Measurements from ENCODE around the gene DENND1A.

The DENND1A gene

GRCh38 chr9:123926941-123927340 lies 3.0 kb downstream of the DENND1A start:
- TF ChIP-seq FOXP2 (optimal IDR thresholded peaks at IDR 0.05; ENCODE audit: borderline replicate concordance, extremely low read depth, extremely low read length, insufficient read depth) (no peak), REST (IDR thresholded peaks at IDR 0.05; ENCODE audit: insufficient read depth in 1 of 2, low read depth in 2 of 2, low read length in 2 of 2) (no peak), TAF1 (IDR thresholded peaks at IDR 0.05; ENCODE audit: borderline replicate concordance, insufficient read depth, low read length) (no peak), SIN3A (IDR thresholded peaks at IDR 0.05; ENCODE audit: borderline replicate concordance, insufficient read depth, low read length) (no peak), POLR2AphosphoS5 (IDR thresholded peaks at IDR 0.05; ENCODE audit: low read depth, low read length) (no peak)

- TF ChIP-seq FOXP2 (optimal IDR thresholded peaks at IDR 0.05; ENCODE audit: borderline replicate concordance, extremely low read depth, extremely low read length, insufficient read depth): no peak
- no peak for TF ChIP-seq SIN3A (IDR thresholded peaks at IDR 0.05; ENCODE audit: borderline replicate concordance, insufficient read depth, low read length)
- no peak for TF ChIP-seq TAF1 (IDR thresholded peaks at IDR 0.05; ENCODE audit: borderline replicate concordance, insufficient read depth, low read length)
- no peak for TF ChIP-seq POLR2AphosphoS5 (IDR thresholded peaks at IDR 0.05; ENCODE audit: low read depth, low read length)
- no peak for TF ChIP-seq REST (IDR thresholded peaks at IDR 0.05; ENCODE audit: insufficient read depth in 1 of 2, low read depth in 2 of 2, low read length in 2 of 2)
Observed at GRCh38 chr9:123925819-123926218, 4.1 kb downstream of the DENND1A start.

- TF ChIP-seq POLR2AphosphoS5 (IDR thresholded peaks at IDR 0.05; ENCODE audit: low read depth, low read length) (no peak), FOXP2 (optimal IDR thresholded peaks at IDR 0.05; ENCODE audit: borderline replicate concordance, extremely low read depth, extremely low read length, insufficient read depth) (no peak)
Observed at GRCh38 chr9:123925161-123925560, 4.8 kb downstream of the DENND1A start.

- TF ChIP-seq REST (IDR thresholded peaks at IDR 0.05; ENCODE audit: insufficient read depth in 1 of 2, low read depth in 2 of 2, low read length in 2 of 2) (no peak), TAF1 (IDR thresholded peaks at IDR 0.05; ENCODE audit: borderline replicate concordance, insufficient read depth, low read length) (no peak), SIN3A (IDR thresholded peaks at IDR 0.05; ENCODE audit: borderline replicate concordance, insufficient read depth, low read length) (no peak), FOXP2 (optimal IDR thresholded peaks at IDR 0.05; ENCODE audit: borderline replicate concordance, extremely low read depth, extremely low read length, insufficient read depth) (no peak), POLR2AphosphoS5 (IDR thresholded peaks at IDR 0.05; ENCODE audit: low read depth, low read length) (no peak)
Observed at GRCh38 chr9:123924727-123925126, 5.2 kb downstream of the DENND1A start.

- no peak for TF ChIP-seq TAF1 (IDR thresholded peaks at IDR 0.05; ENCODE audit: borderline replicate concordance, insufficient read depth, low read length)
- no peak for TF ChIP-seq REST (IDR thresholded peaks at IDR 0.05; ENCODE audit: insufficient read depth in 1 of 2, low read depth in 2 of 2, low read length in 2 of 2)
- TF ChIP-seq SIN3A (IDR thresholded peaks at IDR 0.05; ENCODE audit: borderline replicate concordance, insufficient read depth, low read length): no peak
- TF ChIP-seq FOXP2 (optimal IDR thresholded peaks at IDR 0.05; ENCODE audit: borderline replicate concordance, extremely low read depth, extremely low read length, insufficient read depth): no peak
- TF ChIP-seq POLR2AphosphoS5 (IDR thresholded peaks at IDR 0.05; ENCODE audit: low read depth, low read length): no peak
Observed at GRCh38 chr9:123923884-123924283, 6.0 kb downstream of the DENND1A start.

Data from PFSK-1 (cell line).